Dedifferentiated amniotic fluid mesenchymal stem cell (primary cell): Measurements from ENCODE around the gene ADAMTS4.

Experiments used
- DNase-seq: peaks from one replicate; pipeline ENCODE4 v3.0.0-alpha.2; 2016; ENCODE audit errors: extremely low spot score

ADAMTS4 gene

GRCh38 chr1:161220002-161220401 is 21.1 kb upstream of the ADAMTS4 start:
- DNase-seq = no peak

- no peak for DNase-seq
Measured at GRCh38 chr1:161219078-161219892, 20.4 kb upstream of the ADAMTS4 start.

- DNase-seq = no peak
Measured at GRCh38 chr1:161218301-161219077, 19.6 kb upstream of the ADAMTS4 start.

- no peak for DNase-seq
Measured at GRCh38 chr1:161217831-161218230, 19.0 kb upstream of the ADAMTS4 start.

GRCh38 chr1:161216945-161217712 is 18.3 kb upstream of the ADAMTS4 start:
- DNase-seq = no peak

GRCh38 chr1:161215076-161215475 is 16.2 kb upstream of the ADAMTS4 start, which contains the start of gene FCER1G:
Gene FCER1G, plus strand, starts transcription at chr1:161215295. Its CDS starts 27 bp downstream, at chr1:161215322.
- no peak for DNase-seq

GRCh38 chr1:161214369-161214768 is 15.5 kb upstream of the ADAMTS4 start:
- DNase-seq = no peak

GRCh38 chr1:161209790-161210409 is 11.0 kb upstream of the ADAMTS4 start:
- DNase-seq = peak; percentile 60

GRCh38 chr1:161207173-161207572 is 8.3 kb upstream of the ADAMTS4 start:
- DNase-seq = no peak

- DNase-seq = no peak
Measured at GRCh38 chr1:161206411-161207140, 7.7 kb upstream of the ADAMTS4 start.

GRCh38 chr1:161201836-161202712 is 3.2 kb upstream of the ADAMTS4 start, which contains the start of gene NDUFS2:
Gene NDUFS2, plus strand, starts transcription at chr1:161202367. Its CDS starts 19 bp downstream, at chr1:161202386.
- DNase-seq = peak; percentile 99

GRCh38 chr1:161200992-161201835 is 2.4 kb upstream of the ADAMTS4 start:
- no peak for DNase-seq

GRCh38 chr1:161200421-161200991 is 1.7 kb upstream of the ADAMTS4 start:
- DNase-seq = no peak

GRCh38 chr1:161199506-161200139 is 769 bp upstream of the ADAMTS4 start:
- DNase-seq = no peak

GRCh38 chr1:161198194-161198896 is 509 bp downstream of the ADAMTS4 start:
- DNase-seq = peak; percentile 43

- DNase-seq = no peak
Measured at GRCh38 chr1:161197560-161198193, 1.2 kb downstream of the ADAMTS4 start.
